HG02943 (cell line): ENCODE data around the gene GPR156.

Source experiments
- ATAC-seq: cut with Tn5 transposase; IDR thresholded peaks from one replicate; pipeline ENCODE4 v1.9.1; 2021; ENCODE audit warnings: mild to moderate bottlenecking, low read depth, moderate library complexity; ENCODE audit not compliant: unreplicated experiment

Gene GPR156

DNA sequence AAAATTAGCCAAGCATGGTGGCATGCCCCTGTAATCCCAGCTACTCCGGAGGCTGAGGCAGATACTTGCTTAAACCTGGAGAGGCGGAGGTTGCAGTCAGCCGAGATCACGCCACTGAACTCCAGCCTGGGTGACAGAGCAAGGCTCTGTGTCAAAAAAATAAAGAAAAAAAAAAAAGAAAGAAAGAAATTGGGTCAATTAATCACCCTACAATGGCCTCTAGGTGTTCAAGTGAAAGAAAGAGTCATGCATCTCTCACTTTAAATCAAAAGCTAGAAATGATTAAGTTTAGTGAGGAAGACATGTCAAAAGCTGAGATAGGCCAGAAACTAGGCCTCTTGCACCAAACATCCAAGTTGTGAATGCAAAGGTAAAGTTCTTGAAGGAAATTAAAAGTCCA lies 145.9 kb downstream of the GPR156 start:
- ATAC-seq: no peak

DNA sequence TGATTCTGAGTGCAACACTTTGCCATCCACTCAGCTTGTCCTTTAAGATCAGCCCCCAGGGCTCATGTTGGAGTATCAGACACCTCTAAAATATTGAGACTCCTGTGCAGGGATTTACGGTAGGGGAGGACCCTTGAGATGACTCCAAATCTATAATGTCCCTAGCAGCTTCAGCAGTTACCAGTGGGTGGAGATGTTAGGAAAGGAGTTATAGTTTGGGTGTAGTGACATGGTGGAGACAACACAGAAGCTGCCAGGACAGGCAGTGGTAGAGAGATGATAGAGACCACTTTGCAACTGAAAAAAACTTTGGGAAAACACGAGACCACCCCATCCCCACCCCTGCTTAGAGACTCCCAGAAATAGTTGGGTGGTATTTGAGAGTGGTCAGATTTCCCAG lies 147.5 kb downstream of the GPR156 start:
- ATAC-seq: no peak

DNA sequence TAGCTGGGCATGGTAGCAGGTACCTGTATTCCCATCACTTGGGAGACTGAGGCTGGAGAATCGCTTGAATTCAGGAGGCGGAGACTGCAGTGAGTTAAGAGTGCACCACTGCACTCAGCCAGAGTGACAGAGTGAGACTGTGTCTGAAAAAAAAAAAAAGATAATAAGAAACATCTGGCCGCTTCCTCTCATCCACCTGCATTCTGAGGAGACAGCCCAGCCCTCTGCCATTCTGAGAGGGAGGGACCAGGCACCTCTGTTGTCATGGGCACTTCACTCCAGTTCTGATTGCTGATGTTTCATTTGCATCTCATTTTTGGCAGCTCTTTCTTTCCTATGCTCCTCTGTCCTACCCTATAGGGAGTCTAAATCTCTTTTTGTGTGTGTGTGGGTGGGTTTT lies 154.4 kb downstream of the GPR156 start:
- ATAC-seq: no peak

DNA sequence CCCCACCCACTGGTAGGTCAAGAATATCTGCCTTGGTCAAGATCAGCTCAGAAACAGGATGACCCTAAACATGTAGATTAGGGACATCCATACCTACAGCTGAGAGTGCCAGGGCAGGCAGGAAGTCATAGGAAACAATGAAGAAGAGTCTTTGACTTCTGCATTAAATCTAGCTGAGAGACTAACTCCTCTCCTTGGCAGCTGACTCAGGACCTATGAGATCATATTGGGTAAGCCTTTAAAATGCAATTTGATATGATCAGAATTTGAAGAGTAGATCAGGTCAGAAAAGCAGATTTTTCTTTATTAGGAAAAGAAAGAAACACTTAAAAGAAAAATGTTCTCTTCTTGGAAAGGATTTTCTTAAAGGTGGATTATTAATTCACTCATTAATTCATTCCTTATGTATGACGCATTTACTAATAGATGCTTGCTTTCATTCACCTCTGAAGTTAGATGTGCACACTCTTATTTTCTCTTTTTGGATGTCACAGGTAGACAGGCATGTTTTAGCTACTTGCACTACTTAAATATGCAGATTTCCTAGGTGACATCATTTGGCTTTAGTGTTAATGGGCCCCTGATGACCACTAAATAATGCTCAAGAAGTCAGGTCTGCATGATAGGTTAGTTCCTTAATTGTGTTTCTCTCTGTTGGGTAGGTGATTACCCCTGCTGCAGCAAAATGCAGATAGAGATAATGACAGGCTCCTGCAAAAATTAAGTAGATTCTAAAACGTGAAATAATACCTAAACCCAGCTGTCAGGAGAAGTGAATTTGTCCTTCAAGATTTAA lies 155.1 kb downstream of the GPR156 start:
- no peak for ATAC-seq

DNA sequence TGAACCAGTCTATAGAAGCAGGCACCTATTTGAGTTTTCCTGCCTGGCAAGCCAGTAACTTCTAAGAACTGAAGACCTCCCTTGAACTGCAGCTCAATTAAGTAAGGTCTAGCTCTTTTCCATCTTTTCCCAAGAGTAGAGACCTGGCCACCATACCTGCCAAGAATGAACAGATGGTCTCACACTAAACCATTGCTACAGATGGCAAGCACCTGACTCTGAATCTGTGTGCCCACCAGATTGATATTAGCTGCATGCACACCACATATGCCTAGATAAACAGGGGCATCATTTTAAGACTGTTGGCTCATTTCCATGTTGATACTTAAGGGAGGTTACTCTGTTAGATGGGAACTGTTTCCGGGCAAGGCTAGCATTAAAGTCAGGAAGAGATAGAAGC lies 156.0 kb downstream of the GPR156 start:
- no peak for ATAC-seq

DNA sequence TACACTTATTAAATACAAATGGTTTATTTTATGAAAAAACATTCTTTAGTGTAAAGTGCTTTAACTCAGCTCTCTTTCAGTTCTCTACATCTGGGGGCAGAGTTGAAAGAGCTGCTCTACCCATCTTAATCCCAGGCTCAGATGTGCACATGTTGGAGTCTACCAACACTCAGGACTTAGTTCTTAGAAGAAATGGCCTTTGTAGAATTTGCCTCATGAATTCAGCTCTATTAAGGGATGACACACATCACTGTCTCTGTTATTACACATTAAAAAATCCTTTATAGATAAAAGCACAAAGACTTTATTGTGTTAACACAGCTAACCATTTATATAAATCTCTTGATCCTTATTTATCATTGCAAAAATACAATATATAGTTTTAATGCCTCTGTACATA lies 159.0 kb downstream of the GPR156 start:
- ATAC-seq: no peak

DNA sequence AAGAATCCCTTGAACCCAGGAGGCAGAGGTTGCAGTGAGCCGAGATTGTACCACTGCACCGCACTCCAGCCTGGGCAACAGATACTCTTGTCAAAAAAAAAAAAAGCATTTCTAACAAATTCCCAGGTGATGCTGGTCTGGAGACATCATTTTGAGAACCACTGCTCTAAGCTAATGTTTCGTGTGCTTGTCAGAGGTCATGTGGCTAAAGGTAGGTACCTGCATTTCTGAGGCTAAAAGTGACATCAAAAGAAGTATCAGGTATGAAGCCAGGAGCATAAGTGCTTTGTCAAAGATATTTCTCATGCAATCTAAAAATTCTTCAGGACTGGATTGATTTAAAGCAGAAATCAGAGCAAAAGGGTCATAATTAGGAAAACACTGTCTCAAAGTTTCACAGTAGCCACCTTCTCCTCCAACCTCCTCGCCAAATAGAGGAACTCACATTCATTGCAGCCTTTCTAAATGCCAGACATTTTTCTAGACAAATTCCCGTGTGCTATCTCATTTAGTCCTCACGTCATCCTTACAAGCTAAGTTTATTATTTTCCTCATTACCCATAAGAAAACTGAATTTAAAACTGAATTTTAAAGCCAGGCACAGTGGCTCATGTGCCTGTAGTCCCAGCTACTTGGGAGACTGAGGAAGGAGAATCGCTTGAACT lies 165.0 kb downstream of the GPR156 start:
- no peak for ATAC-seq
